WTC11 (cell line): Measurements from ENCODE around the gene RABAC1. TPM values are rescaled to one million over a fixed set of nuclear protein-coding genes. Genes with fewer than 3 reads are reported as not detected.

ENCODE experiments used
- ATAC-seq: fragments of 200-7000 bp; cut with Tn5 transposase; 2 replicates; pipeline ENCODE4 v1.10.0; 2021; ENCODE audit warnings: mild to moderate bottlenecking, moderate library complexity
- CTCF ChIA-PET: fragments of 300-600 bp; sonication (Branson Sonifier 250); formaldehyde crosslinking; loops from one replicate; lab custom pipeline; 2021; ENCODE audit warnings: antibody characterized with exemption; lab: Charles Lee
- POLR2A ChIA-PET: fragments of 350-600 bp; sonication (Branson Sonifier 250); formaldehyde crosslinking; loops from one replicate; lab custom pipeline; 2021; ENCODE audit warnings: antibody characterized with exemption; lab: Charles Lee
- DNase-seq: peaks from one replicate; pipeline ENCODE4 v3.0.0; 2021; ENCODE audit warnings: low spot score
- H3K27ac Mint-ChIP-seq: 2 replicates; pipeline ENCODE4 v1.8.0; 2021; ENCODE audit warnings: mixed read lengths
- H3K27me3 Mint-ChIP-seq: 2 replicates; pipeline ENCODE4 v1.8.0; 2021; ENCODE audit warnings: low read depth, mild to moderate bottlenecking, moderate library complexity, mixed read lengths
- H3K36me3 Mint-ChIP-seq: 2 replicates; pipeline ENCODE4 v1.8.0; 2021; ENCODE audit warnings: mixed read lengths
- H3K4me1 Mint-ChIP-seq: 2 replicates; pipeline ENCODE4 v1.8.0; 2022; ENCODE audit warnings: mixed read lengths
- H3K4me3 Mint-ChIP-seq: 2 replicates; pipeline ENCODE4 v1.8.0; 2021; ENCODE audit warnings: mild to moderate bottlenecking, moderate library complexity, mixed read lengths
- H3K9me3 Mint-ChIP-seq: 2 replicates; pipeline ENCODE4 v1.8.0; 2021; ENCODE audit warnings: mixed read lengths
- AR ChIP-seq: fragments of 250-450 bp; sonication (Bioruptor Pico); IDR thresholded peaks from 2 replicates; pipeline ENCODE4 v1.9.0; 2021; ENCODE audit warnings: mild to moderate bottlenecking
- CREB1 ChIP-seq: sonication (generic); formaldehyde crosslinking; IDR thresholded peaks from 2 replicates; pipeline ENCODE4 v1.8.0; 2023; ENCODE audit warnings: mild to moderate bottlenecking, missing genetic modification reagents
- CTCF ChIP-seq: fragments of 200-600 bp; IDR thresholded peaks from 2 replicates; pipeline ENCODE4 v1.8.0; 2022; ENCODE audit warnings: antibody characterized with exemption
- E2F1 ChIP-seq: sonication (generic); formaldehyde crosslinking; IDR thresholded peaks from 2 replicates; pipeline ENCODE4 v1.8.0; 2022; ENCODE audit warnings: mild to moderate bottlenecking, missing genetic modification reagents
- ELF4 ChIP-seq: sonication (generic); formaldehyde crosslinking; IDR thresholded peaks from 2 replicates; pipeline ENCODE4 v1.8.1; 2022; ENCODE audit warnings: low read depth, mild to moderate bottlenecking, moderate library complexity, missing genetic modification reagents
- ESRRA ChIP-seq: sonication (generic); formaldehyde crosslinking; IDR thresholded peaks from 2 replicates; pipeline ENCODE4 v1.8.1; 2022; ENCODE audit warnings: mild to moderate bottlenecking, missing genetic modification reagents, borderline replicate concordance
- ETV6 ChIP-seq: sonication (generic); formaldehyde crosslinking; IDR thresholded peaks from 2 replicates; pipeline ENCODE4 v1.8.1; 2022; ENCODE audit warnings: mild to moderate bottlenecking, missing genetic modification reagents
- FOXK1 ChIP-seq: sonication (generic); formaldehyde crosslinking; IDR thresholded peaks from 2 replicates; pipeline ENCODE4 v1.8.0; 2022; ENCODE audit warnings: mild to moderate bottlenecking, moderate library complexity, missing genetic modification reagents
- GTF2I ChIP-seq: fragments of 250-450 bp; sonication (Bioruptor Pico); conservative IDR thresholded peaks from 2 replicates; pipeline ENCODE4 v1.4.0; 2021; ENCODE audit warnings: mild to moderate bottlenecking
- HMGXB4 ChIP-seq: sonication (generic); formaldehyde crosslinking; IDR thresholded peaks from 2 replicates; pipeline ENCODE4 v1.8.1; 2023; ENCODE audit warnings: mild to moderate bottlenecking, moderate library complexity, missing genetic modification reagents
- JUN ChIP-seq: sonication (generic); formaldehyde crosslinking; IDR thresholded peaks from 2 replicates; pipeline ENCODE4 v1.8.0; 2023; ENCODE audit warnings: mild to moderate bottlenecking, missing genetic modification reagents
- SP1 ChIP-seq: sonication (generic); formaldehyde crosslinking; conservative IDR thresholded peaks from 2 replicates; pipeline ENCODE4 v1.8.1; 2022; ENCODE audit warnings: missing genetic modification reagents
- TCF7 ChIP-seq: sonication (generic); formaldehyde crosslinking; IDR thresholded peaks from 2 replicates; pipeline ENCODE4 v1.8.0; 2022; ENCODE audit warnings: mild to moderate bottlenecking, low read depth, missing genetic modification reagents, moderate library complexity
- ZMAT4 ChIP-seq: fragments of 250-450 bp; sonication (Bioruptor Pico); IDR thresholded peaks from 2 replicates; pipeline ENCODE4 v1.9.0; 2021; ENCODE audit warnings: mild to moderate bottlenecking
- ZNF281 ChIP-seq: sonication (generic); formaldehyde crosslinking; IDR thresholded peaks from 2 replicates; pipeline ENCODE4 v1.8.0; 2023; ENCODE audit warnings: mild to moderate bottlenecking, missing genetic modification reagents
- ZNF512 ChIP-seq: sonication (generic); formaldehyde crosslinking; IDR thresholded peaks from 2 replicates; pipeline ENCODE4 v1.8.1; 2022; ENCODE audit warnings: missing genetic modification reagents, borderline replicate concordance
- ZNF671 ChIP-seq: fragments of 250-450 bp; sonication (Bioruptor Pico); IDR thresholded peaks from 2 replicates; pipeline ENCODE4 v1.8.0; 2021; ENCODE audit warnings: mild to moderate bottlenecking
- ZSCAN18 ChIP-seq: fragments of 250-450 bp; sonication (Bioruptor Pico); IDR thresholded peaks from 2 replicates; pipeline ENCODE4 v2.1.2; 2022; ENCODE audit warnings: mild to moderate bottlenecking, moderate library complexity
- total RNA-seq: library from RNA; stranded (reverse); gene quantifications from 3 replicates; pipeline ENCODE4 v1.2.3, GENCODE V29; 2021

RABAC1 gene
- total RNA-seq, 1 experiment from 2014 or later, result 159 TPM

- Mint-ChIP-seq H3K4me1 (peaks cover 10% of the 10 kb centered on the region), H3K4me3 (peak overlapping the region; percentile 16), H3K27ac (no peak overlapping the region)
- ATAC-seq, result peak; percentile 14; the same call in 1 of the 2 replicates
- no peak for TF ChIP-seq ETV6 (CRISPR knock-in tag)
- no peak for TF ChIP-seq AR
- TF ChIP-seq ESRRA (CRISPR knock-in tag), result no peak
- no peak for TF ChIP-seq TCF7 (CRISPR knock-in tag)
- TF ChIP-seq GTF2I, result no peak
- TF ChIP-seq ZNF281 (CRISPR knock-in tag), result no peak
- no peak for TF ChIP-seq CTCF
- no peak for TF ChIP-seq HMGXB4 (CRISPR knock-in tag)
- no peak for TF ChIP-seq CREB1 (CRISPR knock-in tag)
- TF ChIP-seq ZSCAN18 (CRISPR knock-in tag), result no peak
- no peak for TF ChIP-seq JUN (CRISPR knock-in tag)
- TF ChIP-seq ZMAT4, result no peak
- no peak for TF ChIP-seq ZNF671 (CRISPR knock-in tag)
- TF ChIP-seq ELF4, result no peak
- TF ChIP-seq FOXK1 (CRISPR knock-in tag), result no peak
- no peak for TF ChIP-seq SP1
- TF ChIP-seq E2F1, result no peak
- no peak for TF ChIP-seq ZNF512 (CRISPR knock-in tag)
- TF ChIP-seq, all 79 proteins: peak for 0
- ChIA-PET CTCF (interaction anchor here (0.7 to 2.1 kb wide), 4 partner anchors 10 to 214 kb away, joined by 3 to 14 read pairs (median 4); no protein-coding TSS in a partner anchor), POLR2A (interaction anchor here (1.0 to 1.5 kb wide), 2 partner anchors 15 to 48 kb away, joined by 3 to 5 read pairs; no protein-coding TSS in a partner anchor)
- Mint-ChIP-seq H3K27me3 (no peaks in the 10 kb centered on the region), H3K9me3 (no peaks in the 10 kb centered on the region), H3K36me3 (no peaks in the 10 kb centered on the region)
- DNase-seq, result no peak
Measured at GRCh38 chr19:41920882-41921576, 38.1 kb downstream of the RABAC1 start.
